ENCODE measurements around the gene PDPK1.
"Not testable (repeated sequence)": the region's sequence is repeated elsewhere in the genome, so short reads cannot be mapped to it uniquely, and the experiment has no call there.

The PDPK1 gene

DNA sequence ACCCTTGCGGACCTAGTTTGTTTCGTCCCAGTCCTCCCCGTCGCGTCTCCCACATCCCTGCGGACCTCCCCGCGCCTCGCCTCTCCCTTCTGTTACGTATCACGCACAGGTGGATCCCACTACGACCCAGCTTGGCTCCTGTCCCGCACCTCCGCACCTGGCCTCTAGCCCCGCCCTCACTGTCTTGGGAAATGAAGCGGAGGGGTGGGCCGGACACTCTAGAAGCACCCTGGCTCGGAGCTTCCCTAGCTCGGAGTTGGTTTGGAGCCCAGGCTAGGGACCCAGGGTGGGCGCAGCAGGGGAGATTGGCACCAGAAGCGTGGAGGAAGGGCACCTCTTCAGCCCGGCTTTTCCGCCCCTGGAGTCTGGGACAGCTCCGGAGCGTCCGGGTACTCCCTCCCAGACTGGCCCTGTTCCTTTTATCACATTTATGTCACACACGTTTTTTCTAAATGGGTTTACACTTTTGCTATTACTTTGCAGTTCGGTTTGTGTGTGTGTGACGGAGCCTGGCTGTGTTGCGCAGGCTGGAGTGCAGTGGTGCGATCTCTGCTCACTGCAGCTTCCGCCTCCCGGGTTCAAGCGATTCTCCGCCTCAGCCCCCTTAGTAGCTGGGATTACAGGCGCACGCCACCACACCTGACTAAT is 5.2 kb upstream of the PDPK1 start:
- DNase-seq = peak; percentile 76
- H3K9me3 ChIP-seq (ENCODE audit: severe bottlenecking) = no peaks in the 10 kb centered on the region
- peak overlapping the region; percentile 60 for H3K4me3 ChIP-seq (ENCODE audit: low read depth, low read length)
- TF ChIP-seq, protein P1, sequence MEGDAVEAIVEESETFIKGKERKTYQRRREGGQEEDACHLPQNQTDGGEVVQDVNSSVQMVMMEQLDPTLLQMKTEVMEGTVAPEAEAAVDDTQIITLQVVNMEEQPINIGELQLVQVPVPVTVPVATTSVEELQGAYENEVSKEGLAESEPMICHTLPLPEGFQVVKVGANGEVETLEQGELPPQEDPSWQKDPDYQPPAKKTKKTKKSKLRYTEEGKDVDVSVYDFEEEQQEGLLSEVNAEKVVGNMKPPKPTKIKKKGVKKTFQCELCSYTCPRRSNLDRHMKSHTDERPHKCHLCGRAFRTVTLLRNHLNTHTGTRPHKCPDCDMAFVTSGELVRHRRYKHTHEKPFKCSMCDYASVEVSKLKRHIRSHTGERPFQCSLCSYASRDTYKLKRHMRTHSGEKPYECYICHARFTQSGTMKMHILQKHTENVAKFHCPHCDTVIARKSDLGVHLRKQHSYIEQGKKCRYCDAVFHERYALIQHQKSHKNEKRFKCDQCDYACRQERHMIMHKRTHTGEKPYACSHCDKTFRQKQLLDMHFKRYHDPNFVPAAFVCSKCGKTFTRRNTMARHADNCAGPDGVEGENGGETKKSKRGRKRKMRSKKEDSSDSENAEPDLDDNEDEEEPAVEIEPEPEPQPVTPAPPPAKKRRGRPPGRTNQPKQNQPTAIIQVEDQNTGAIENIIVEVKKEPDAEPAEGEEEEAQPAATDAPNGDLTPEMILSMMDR (IDR thresholded peaks at IDR 0.05; ENCODE audit: low read depth, low read length) = no peak
- H3K27ac ChIP-seq = peak overlapping the region; percentile 73
- H3K36me3 ChIP-seq = peaks cover 20% of the 10 kb centered on the region
- no peaks in the 10 kb centered on the region for H3K27me3 ChIP-seq (ENCODE audit: insufficient read depth, low read depth, severe bottlenecking)

- peaks cover 14% of the 10 kb centered on the region for H3K36me3 ChIP-seq
- DNase-seq = peak; percentile 57
- H3K27me3 ChIP-seq (ENCODE audit: insufficient read depth, low read depth, severe bottlenecking); H3K9me3 ChIP-seq (ENCODE audit: severe bottlenecking): not testable (repeated sequence)
- peak overlapping the region; percentile 60 for H3K4me3 ChIP-seq (ENCODE audit: low read depth, low read length)
- peak overlapping the region; percentile 73 for H3K27ac ChIP-seq
Measured at GRCh38 chr16:2533142-2533755, 4.6 kb upstream of the PDPK1 start.

DNA sequence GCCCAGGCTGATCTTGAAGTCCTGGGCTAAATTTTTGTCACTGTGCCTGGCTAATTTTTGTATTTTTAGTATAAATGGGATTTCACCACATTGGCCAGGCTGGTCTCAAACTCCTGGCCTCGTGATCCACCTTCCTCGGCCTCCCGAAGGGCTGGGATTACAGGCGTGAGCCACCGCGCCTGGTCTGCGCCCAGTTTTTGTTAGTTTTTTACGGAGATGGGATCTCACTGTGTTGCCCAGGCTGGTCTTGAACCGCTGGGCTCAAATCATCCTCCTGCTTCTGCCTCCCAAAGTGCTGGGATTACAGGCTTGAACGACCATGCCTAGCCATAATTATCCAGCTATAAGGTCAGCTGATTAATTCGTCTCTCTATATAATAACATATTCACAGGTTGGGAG is 3.9 kb upstream of the PDPK1 start:
- H3K4me3 ChIP-seq (ENCODE audit: low read depth, low read length) = no peak overlapping the region

DNA sequence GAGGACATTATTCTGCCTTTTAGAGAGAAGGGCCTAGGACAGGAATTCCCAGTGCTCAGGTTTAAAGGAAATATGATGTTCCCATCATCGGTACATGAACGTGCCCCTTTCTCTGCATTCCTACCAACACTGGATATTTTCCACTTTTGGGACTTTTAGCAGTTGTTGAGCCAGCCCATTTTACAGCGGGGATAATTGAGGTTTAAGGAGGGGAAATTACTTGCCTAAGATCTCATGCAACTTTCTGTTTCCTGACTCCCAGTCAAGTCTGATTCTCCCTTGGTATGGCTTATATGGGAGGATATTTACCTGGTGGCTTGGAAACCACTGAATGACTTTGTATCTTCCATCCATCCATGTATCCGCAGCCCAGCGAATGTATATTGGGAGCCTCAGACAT is 3.5 kb upstream of the PDPK1 start:
- not testable (repeated sequence) for H3K36me3 ChIP-seq; H3K9me3 ChIP-seq (ENCODE audit: severe bottlenecking); DNase-seq; H3K4me3 ChIP-seq (ENCODE audit: low read depth, low read length); H3K27me3 ChIP-seq (ENCODE audit: insufficient read depth, low read depth, severe bottlenecking); H3K27ac ChIP-seq

More for the DNA sequence above, 3.9 kb upstream of the PDPK1 start:
- DNase-seq = no peak
- no peak overlapping the region for H3K27ac ChIP-seq
- TF ChIP-seq, protein P1 (IDR thresholded peaks at IDR 0.05; ENCODE audit: low read depth, low read length) = no peak
- H3K36me3 ChIP-seq = peaks cover 8% of the 10 kb centered on the region
- H3K27me3 ChIP-seq (ENCODE audit: insufficient read depth, low read depth, severe bottlenecking) = no peaks in the 10 kb centered on the region
- H3K9me3 ChIP-seq (ENCODE audit: severe bottlenecking) = no peaks in the 10 kb centered on the region

DNA sequence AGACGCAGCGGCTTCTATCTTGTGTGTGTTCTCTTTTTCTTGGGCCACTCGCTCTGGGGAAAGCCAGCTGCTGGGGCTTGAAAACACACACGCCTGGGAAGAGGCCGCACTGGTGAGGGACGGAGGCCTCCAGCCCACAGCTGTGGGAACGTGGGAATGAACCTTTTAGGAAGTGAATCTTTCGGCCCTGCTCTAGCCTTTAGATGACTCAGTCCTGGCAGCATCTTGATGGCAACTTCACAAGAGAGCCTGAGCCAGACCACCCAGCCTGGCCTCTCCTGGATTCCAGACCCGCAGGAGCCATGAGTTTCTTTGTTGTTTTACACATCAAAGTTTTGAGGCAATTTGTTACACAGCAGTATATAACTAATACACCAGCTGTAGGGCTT is 2.2 kb upstream of the PDPK1 start:
- Histone ChIP-seq H3K36me3 (no peaks in the 10 kb centered on the region; the same call in 1 of the 2 replicates), H3K9me3 (ENCODE audit: severe bottlenecking) (no peaks in the 10 kb centered on the region), H3K27me3 (ENCODE audit: insufficient read depth, low read depth, severe bottlenecking) (no peaks in the 10 kb centered on the region), H3K27ac (no peak overlapping the region), H3K4me3 (ENCODE audit: low read depth, low read length) (no peak overlapping the region)
- no peak for DNase-seq
- TF ChIP-seq, protein P1 (IDR thresholded peaks at IDR 0.05; ENCODE audit: low read depth, low read length) = no peak

DNA sequence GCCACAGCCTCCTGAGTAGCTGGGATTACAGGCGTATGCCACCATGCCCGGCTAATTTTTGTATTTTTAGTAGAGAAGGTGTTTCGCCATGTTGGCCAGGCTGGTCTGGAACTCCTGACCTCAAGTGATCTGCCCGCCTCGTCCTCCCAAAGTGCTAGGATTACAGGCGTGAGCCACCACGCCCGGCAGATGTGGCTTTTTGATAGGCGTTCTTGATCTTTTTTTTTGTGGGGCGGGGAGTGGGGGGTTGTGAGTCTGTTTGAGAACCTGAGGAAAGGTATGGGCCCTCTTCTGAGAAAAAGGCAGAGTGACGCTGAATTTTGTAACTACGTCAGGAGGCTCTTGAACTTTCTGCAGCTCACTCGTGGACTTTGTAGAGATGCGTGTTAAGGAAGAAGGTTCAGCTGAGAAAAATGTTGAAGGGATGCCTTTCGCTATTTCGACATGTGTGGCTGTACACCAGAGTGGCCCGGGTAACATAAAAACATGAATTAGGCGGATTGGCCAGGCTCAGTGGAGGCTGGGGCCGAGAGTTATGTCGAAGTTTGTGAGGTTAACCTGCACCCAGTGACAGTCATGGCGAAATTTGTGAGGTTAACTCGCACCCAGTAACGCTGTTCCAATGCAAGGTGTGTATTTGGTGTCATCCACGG is 1.5 kb downstream of the PDPK1 start:
- not testable (repeated sequence) for H3K9me3 ChIP-seq (ENCODE audit: severe bottlenecking); H3K36me3 ChIP-seq; H3K4me3 ChIP-seq (ENCODE audit: low read depth, low read length); H3K27ac ChIP-seq; H3K27me3 ChIP-seq (ENCODE audit: insufficient read depth, low read depth, severe bottlenecking); DNase-seq

- H3K36me3 ChIP-seq; H3K27ac ChIP-seq; H3K9me3 ChIP-seq (ENCODE audit: severe bottlenecking); H3K27me3 ChIP-seq (ENCODE audit: insufficient read depth, low read depth, severe bottlenecking); H3K4me3 ChIP-seq (ENCODE audit: low read depth, low read length): not testable (repeated sequence)
- DNase-seq = peak; percentile 52
- TF ChIP-seq, protein P1 (IDR thresholded peaks at IDR 0.05; ENCODE audit: low read depth, low read length) = peak; percentile 42
Measured at GRCh38 chr16:2539845-2540458, 2.1 kb downstream of the PDPK1 start.

DNA sequence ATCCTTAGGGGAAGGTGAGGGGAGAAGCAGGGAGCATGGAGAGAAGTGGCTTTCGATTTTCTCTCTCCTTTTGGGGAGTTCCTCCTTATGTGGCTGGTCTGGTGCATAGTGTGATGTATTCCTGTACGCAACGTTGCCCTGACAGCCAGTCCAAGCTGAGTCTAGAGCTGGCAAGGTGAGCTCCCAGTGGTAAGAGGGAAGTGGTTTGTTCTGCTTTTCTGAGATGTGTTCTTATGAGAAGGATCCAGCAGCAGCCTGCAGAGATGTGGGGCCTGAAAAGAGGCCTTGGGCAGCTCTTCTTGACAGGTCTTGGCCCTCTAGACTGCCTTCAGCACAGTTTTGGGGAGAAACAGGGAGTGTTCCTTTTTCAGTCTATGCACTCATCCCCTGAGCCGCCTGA is 3.1 kb downstream of the PDPK1 start:
- not testable (repeated sequence) for H3K27me3 ChIP-seq (ENCODE audit: insufficient read depth, low read depth, severe bottlenecking); H3K27ac ChIP-seq; H3K9me3 ChIP-seq (ENCODE audit: severe bottlenecking); DNase-seq; H3K36me3 ChIP-seq; H3K4me3 ChIP-seq (ENCODE audit: low read depth, low read length)

DNA sequence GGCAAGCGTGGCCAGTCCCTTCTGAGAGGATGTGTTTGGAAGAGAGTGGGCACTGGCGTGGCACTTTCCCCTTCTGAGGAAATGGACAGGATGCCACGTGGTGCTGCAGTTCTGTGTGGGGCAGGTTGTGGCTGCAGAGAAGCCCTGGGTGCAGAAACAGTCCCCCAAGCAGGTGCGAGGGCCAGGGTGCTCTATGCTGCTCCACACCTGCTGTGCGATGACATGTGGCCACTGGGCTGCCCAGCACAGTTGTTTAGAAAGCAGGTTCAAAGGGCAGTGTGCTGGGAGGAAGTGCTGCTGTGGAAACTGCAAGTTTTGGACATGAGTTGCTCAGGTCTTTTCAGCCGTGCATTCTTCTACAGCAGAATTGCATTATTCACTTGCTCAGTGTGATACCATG is 3.6 kb downstream of the PDPK1 start:
- not testable (repeated sequence) for DNase-seq; H3K27me3 ChIP-seq (ENCODE audit: insufficient read depth, low read depth, severe bottlenecking); H3K27ac ChIP-seq; H3K4me3 ChIP-seq (ENCODE audit: low read depth, low read length); H3K9me3 ChIP-seq (ENCODE audit: severe bottlenecking); H3K36me3 ChIP-seq

DNA sequence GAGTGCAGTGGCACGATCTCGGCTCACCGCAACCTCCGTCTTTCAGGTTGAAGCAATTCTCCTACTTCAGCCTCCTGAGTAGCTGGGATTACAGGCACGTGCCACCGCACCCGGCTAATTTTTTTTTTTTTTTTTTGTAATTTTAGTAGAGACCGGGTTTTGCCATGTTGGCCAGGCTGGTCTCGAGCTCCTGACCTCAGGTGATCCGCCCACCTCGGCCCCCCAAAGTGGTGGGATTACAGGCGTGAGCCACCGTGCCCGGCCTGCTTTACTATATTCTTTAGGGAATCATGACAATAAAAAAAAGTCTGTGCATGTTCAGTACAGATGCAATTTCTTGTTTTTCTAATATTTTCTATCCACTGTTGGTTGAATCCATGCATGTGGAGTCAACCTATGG is 6.0 kb downstream of the PDPK1 start:
- H3K4me3 ChIP-seq (ENCODE audit: low read depth, low read length); H3K36me3 ChIP-seq; H3K9me3 ChIP-seq (ENCODE audit: severe bottlenecking); DNase-seq; H3K27me3 ChIP-seq (ENCODE audit: insufficient read depth, low read depth, severe bottlenecking); H3K27ac ChIP-seq: not testable (repeated sequence)
